ENCODE measurements around the gene BANF1.

GRCh38 chr11:66004186-66004585 is 1.9 kb downstream of the BANF1 start:
- TF ChIP-seq CTCF (IDR thresholded peaks at IDR 0.05) (no peak), POLR2A (IDR thresholded peaks at IDR 0.05) (no peak)

All from right lobe of liver (tissue), 4 donors.